Skeletal muscle cell (primary cell): ENCODE data around the gene ATP2B2.
A peak's percentile ranks its signal among the peaks of the same experiment; 100 is the strongest.

Experiments
- DNase-seq: peaks from one replicate; pipeline ENCODE4 v3.0.0-alpha.2; 2010; ENCODE audit warnings: low read depth
- H3K4me3 ChIP-seq: 2 replicates; pipeline ENCODE4 v1.5.1; 2011; ENCODE audit warnings: low read depth, mild to moderate bottlenecking, control low read depth, low read length, moderate library complexity

Gene ATP2B2

DNA sequence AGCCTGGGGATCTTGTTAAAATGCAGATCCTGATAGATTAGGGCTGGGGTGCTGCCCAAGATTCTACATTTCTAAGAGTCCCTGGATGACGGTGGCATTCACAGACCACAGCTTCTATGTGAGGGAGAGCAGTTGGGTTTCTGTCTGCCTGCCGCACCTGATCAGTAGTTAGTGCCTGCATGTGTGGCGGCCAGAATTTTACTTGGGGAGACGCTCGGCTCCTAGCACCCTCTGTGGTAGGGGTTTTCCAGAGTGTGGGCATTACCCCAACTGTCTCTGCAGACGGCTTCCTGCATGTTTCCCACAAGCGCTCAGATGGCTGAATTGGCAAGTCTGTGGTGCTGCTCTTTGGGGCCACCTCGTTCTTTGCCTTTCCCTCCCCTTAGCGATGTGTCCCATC lies 220.9 kb downstream of the ATP2B2 start:
- no peak for DNase-seq

DNA sequence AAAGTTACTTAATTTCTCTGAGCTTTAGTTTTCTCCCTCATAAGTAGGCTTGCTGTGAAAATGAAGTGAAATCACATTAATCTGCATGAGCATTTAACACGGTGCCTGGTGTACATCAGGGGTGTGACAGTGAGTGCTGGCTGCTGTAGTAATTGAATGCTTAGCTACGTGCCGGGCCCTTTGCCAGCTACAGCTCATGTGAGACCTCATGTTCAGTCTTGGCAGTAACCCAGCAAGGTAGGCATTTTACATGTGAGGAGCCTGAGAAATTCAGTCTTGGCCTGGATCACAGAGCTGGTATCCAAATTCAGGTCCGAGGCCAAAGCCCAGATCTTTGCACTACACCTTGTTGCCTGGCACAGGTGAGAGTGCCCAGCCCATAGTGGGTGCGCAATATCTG lies 221.7 kb downstream of the ATP2B2 start:
- no peak for DNase-seq
- no peak overlapping the region for H3K4me3 ChIP-seq

More for the DNA sequence above, 220.9 kb downstream of the ATP2B2 start:
- H3K4me3 ChIP-seq, result no peak overlapping the region

DNA sequence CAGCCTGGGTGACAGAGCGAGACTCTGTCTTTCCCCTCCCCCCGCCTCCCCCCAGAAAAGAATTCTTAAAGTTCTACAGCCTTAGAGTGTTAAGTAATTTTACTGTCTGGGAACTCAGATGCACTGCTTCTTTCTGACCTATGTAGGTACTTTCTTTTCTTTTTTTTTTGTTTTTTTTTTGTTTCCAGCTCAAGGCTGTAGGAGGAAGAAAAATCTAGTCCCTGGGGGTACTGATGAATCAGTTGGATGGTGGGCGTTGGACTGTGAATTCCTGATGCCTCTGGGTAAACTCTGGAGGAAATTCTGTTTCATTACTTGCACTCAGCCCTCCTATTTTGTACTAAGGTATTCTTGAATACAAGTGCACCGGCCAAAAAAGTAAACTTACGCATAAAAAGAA lies 223.4 kb downstream of the ATP2B2 start:
- no peak overlapping the region for H3K4me3 ChIP-seq
- peak; percentile 58 for DNase-seq

DNA sequence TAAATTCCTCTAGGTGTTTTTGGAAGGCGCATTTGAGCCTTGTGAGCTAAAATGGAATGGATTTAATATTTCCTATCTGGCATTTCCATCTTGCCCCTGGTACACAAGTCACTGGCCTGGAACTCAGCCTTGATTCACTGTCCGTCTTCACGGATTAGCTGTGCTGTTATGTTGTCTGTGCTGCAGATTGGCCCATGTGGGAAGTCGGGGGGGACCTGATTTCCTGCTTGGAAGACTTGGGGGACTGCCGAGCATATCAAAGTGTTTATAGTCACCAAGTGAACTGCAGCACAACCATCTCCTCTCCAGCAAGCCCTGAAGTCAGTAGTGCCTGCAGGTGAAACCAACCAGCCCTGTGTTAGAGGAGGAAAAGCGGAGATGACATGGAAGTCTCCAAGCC lies 224.8 kb downstream of the ATP2B2 start:
- no peak for DNase-seq
- no peak overlapping the region for H3K4me3 ChIP-seq

DNA sequence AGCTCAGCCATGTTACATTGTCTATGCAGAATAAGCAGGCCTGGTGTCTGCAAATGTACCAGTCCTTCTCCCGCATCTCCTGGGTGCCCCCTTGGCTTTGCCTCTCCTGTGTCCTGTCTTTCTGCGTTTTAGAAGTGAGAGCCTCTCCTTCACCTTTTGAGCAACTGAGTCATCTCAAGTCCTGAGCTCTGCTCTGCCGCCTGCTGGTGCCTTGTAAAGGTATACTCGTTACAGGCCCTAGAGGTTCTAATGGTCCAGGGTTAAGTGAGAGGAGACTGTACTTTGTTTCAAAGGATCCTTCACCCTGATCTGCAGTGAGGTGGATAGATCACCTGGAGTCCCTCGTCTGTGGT lies 225.2 kb downstream of the ATP2B2 start:
- H3K4me3 ChIP-seq, result no peak overlapping the region
- no peak for DNase-seq

DNA sequence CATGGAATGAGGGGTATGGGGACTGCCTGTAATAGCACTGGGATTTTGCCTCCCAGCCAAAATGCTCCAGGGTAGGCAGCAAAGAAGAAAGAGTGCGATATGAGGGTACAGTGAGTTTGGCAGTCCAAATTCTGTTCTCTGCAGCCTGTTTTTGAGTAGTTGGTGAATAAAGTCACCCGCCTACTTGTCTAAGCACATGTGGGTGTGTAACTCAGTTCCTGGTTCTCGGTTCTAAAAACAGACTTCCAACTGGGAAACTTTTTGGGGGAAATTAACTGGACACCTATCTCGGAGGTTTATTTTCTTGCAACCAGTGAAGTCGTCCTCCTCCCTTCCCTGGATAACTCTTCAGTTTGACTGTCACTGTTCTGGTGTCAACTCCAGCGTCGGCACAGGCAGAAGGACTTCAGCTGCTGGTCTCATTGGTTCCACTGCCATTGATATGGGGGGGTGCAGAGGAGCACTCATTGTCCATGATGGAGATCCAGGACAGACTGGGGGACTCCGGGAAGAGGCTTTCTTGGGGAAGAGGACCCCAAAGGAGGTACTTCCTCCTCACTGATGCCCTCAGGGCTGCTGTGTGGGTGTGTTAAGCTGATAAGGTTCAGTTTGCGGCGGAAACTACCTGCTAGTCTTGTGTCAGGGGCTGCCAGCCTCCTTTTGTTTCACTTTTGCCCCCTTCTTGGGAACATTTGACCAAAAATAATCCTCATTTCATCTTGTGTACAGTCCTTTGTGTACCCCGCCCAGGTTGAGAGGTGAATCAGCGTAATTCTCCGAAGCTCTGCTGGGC lies 225.8 kb downstream of the ATP2B2 start:
- H3K4me3 ChIP-seq, result no peak overlapping the region
- DNase-seq, result no peak

DNA sequence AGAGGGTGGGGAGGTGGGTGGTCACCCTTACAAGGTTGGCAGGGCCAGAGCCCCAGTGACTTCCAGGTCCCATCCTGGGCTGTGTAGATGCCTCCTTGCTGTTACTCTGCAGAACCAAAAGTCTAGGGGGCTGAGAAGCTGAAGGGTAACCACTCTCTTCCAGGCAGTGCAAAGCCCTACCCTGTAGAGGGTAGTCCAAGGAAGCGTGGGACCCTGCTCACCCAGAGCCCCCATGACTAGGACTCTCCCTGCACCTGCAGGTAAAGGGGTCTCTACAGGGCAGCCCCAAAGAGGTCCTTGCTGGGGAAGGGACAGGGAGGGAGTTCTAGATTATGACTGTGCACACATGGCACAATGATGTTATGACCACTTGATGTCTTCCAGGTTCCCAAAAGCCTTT lies 226.9 kb downstream of the ATP2B2 start:
- no peak overlapping the region for H3K4me3 ChIP-seq
- no peak for DNase-seq

DNA sequence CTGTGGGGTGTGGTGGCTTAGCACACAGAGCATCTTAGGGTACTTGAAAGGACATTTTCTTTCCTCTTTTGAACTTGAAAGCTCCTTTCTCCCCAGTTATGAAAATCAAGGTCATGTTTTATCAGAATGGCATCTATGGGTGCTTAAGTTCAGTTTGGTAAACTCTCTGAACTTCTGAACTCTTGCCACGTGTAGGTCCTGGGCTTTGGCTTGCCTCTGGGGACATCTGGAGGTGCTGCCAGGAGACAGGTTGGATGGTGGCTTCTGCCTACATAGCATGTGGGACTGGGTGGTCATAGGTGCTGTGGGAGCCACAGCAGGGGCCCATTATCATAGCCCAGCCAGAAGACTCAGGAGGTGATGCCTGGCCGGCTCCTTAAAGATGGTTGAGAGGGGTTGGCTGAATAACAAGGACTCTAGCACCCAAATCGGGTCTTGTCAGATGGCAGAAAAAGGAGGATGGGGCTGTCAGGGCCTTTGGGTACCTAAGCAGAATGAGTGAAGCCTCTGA lies 228.2 kb downstream of the ATP2B2 start:
- no peak for DNase-seq
- no peak overlapping the region for H3K4me3 ChIP-seq

DNA sequence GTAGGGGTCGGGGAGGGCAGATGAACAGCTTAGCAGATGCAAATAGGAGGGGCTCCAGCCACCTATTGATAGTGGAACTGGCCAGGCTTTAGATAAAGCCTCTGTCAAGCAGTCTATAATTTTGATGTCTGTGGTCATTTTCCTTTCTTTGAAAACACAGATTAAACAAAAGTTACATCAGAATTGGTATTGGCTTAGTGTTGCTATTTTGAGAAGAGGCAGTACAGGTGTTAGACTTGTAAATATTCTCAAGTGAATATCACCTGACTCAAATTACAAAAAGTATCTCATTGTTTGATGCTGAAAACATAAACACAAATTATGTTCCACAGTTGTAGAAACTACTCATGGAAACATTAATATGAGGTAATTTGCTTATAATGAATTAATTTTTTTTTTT lies 230.8 kb downstream of the ATP2B2 start:
- no peak overlapping the region for H3K4me3 ChIP-seq
- no peak for DNase-seq
